Measurements from ENCODE around the gene F11R. TPM values are rescaled to one million over a fixed set of nuclear protein-coding genes. Genes with fewer than 3 reads are reported as not detected.
"Not testable (repeated sequence)": the region's sequence is repeated elsewhere in the genome, so short reads cannot be mapped to it uniquely, and the experiment has no call there.

The F11R gene
- total RNA-seq, 8 experiments from 2014 or later, result 1.4 to 14.5 (median 5.2) TPM

DNA sequence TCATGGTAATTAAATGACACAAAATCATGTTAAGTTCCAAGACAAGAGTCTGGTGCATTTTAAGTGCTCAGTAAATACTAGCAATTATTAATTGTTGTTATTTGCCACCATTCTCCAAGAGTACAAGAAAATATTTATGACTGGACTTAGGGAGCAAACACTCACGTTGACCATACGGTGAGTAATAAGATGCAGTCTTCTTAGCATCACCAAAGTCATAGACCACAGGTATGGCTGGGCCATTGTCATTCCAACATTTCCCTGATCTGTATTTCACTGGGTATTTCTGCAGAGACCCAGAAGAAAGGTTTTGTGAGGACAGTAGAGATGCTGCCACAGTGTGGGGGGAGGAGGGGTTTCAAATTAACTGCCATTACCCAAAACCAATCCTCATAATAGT, 71.1 kb downstream of the F11R start:
- no peak for ATAC-seq (replicated peaks in 6 of 8)
- Histone ChIP-seq H3K4me3 (no peak overlapping the region), H3K4me1 (replicated peaks in 1 of 2) (peaks cover 0 to 2% of the 10 kb centered on the region in 2 donors), H3K27ac (no peak overlapping the region)
- WGBS, 10 experiments, result 54 to 100% (median 87%) methylated on average over 2 of the region's 2 CpGs; no CpG with 5 or more reads in 3 of the 10 experiments
- in situ Hi-C loops (cut with MboI; ENCODE audit: low pct_unique_long_range_greater_than_20kb in 2 of 9, low sequenced_read_pairs in 9 of 9, unreplicated experiment in 9 of 9), result loop anchor here in 3 of 9 experiments (10.0 to 25.0 kb wide), 3 partner anchors 113 to 263 kb away; no protein-coding TSS in a partner anchor

DNA sequence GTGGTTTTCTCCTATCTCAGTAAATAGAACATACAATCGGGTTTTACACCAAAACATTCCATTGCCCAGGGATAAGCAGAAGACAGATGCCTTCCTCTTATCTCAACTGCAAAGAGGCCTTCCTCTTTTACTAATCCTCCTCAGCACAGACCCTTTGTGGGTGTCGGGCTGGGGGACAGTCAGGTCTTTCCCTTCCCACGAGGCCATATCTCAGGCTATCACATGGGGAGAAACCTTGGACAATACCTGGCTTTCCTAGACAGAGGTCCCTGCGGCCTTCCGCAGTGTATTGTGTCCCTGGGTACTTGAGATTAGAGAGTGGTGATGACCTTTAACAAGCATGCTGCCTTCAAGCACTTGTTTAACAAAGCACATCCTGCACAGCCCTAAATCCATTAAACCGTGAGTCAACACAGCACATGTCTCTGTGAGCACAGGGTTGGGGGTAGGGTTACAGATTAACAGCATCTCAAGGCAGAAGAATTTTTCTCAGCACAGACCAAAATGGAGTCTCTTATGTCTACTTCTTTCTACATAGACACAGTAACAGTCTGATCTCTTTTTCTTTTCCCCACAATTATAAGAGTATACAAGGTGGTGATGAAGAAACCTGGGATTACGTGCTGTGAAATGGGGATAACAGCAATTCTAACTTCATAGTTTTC, 71.6 kb downstream of the F11R start:
- in situ Hi-C loops (cut with MboI; ENCODE audit: low pct_unique_long_range_greater_than_20kb in 2 of 9, low sequenced_read_pairs in 9 of 9, unreplicated experiment in 9 of 9); H3K27ac ChIP-seq; H3K4me1 ChIP-seq (replicated peaks in 1 of 2); ATAC-seq (replicated peaks in 6 of 8); H3K4me3 ChIP-seq: not testable (repeated sequence)
- WGBS, 10 experiments, result 55 to 100% (median 80%) methylated on average over 1 to 3 of the region's 7 CpGs; no CpG with 5 or more reads in 5 of the 10 experiments

DNA sequence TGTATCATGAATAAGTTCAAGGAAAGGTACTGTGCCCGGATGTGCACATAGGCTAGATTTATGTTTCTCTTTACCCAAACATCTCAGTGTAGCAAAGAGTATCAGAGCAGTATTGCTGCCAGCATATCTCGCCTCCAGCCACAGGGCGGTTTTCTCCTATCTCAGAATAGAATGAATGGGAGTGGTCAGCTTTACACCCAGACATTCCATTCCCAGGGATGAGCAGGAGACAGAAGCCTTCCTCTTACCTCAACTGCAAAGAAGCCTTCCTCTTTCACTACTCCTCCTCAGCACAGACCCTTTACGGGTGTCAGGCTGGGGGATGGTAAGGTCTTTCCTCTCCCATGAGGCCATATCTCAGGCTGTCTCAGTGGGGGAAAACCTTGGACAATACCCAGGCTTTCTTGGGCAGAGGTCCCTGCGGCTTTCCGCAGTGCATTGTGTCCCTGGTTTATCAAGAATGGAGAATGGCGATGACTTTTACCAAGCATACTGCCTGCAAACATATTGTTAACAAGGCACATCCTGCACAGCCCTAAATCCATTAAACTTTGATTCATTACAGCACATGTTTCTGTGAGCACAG, 73.7 kb downstream of the F11R start:
- H3K4me1 ChIP-seq (replicated peaks in 1 of 2); H3K4me3 ChIP-seq; in situ Hi-C loops (cut with MboI; ENCODE audit: low pct_unique_long_range_greater_than_20kb in 2 of 9, low sequenced_read_pairs in 9 of 9, unreplicated experiment in 9 of 9); ATAC-seq (replicated peaks in 6 of 8); H3K27ac ChIP-seq: not testable (repeated sequence)
- 0 to 100% (median 81%) methylated on average over 1 to 6 of the region's 7 CpGs; no CpG with 5 or more reads in 4 of the 10 experiments for WGBS, 10 experiments

DNA sequence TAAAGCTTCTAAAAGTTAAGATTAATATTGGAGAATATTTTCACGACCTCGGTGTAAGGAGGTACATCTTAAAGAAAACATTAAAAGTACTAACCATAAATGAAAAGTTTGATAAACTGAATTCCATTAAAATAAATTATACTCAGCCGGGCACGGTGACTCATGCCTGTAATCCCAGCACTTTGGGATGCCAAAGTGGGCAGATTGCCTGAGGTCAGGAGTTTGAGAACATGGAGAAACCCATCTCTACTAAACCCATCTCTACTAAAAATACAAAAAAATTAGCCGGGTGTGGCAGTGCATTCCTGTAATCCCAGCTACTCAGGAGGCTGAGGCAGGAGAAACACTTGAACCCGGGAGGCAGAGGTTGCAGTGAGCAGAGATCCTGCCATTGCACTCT, 75.1 kb downstream of the F11R start:
- H3K4me3 ChIP-seq; in situ Hi-C loops (cut with MboI; ENCODE audit: low pct_unique_long_range_greater_than_20kb in 2 of 9, low sequenced_read_pairs in 9 of 9, unreplicated experiment in 9 of 9); H3K27ac ChIP-seq; H3K4me1 ChIP-seq (replicated peaks in 1 of 2); ATAC-seq (replicated peaks in 6 of 8): not testable (repeated sequence)
- WGBS, 10 experiments, result 0 to 100% (median 90%) methylated on average over 1 to 6 of the region's 6 CpGs; no CpG with 5 or more reads in 1 of the 10 experiments

Other genes with a start within 250 kb of the F11R start
- gene LY9, start 225.0 kb downstream of the F11R start, total RNA-seq, result 1 to 10 TPM in 1 of 8 experiments, under 1 TPM in 6, not detected in 1; 0.05 to 1.4 (median 0.41) TPM
- 1 to 10 TPM in 1 of 8 experiments, under 1 TPM in 4, not detected in 3; 0.08 to 3.7 (median 0.31) TPM for gene CD244, start 158.3 kb downstream of the F11R start, total RNA-seq
- gene ITLN1, start 136.0 kb downstream of the F11R start, total RNA-seq, result 1 to 10 TPM in 1 of 8 experiments, under 1 TPM in 2, not detected in 5; 0.17 to 1.3 (median 0.57) TPM
- 1 to 10 TPM in 1 of 8 experiments, under 1 TPM in 4, not detected in 3; 0.29 to 1.8 (median 0.83) TPM for gene ITLN2, start 66.3 kb downstream of the F11R start, total RNA-seq
- gene TSTD1, start 17.8 kb upstream of the F11R start, total RNA-seq, result 10 to 100 TPM in 1 of 8 experiments, 1 to 10 TPM in 4, under 1 TPM in 1, not detected in 2; 0.46 to 13.4 (median 1.9) TPM
- 100 to 1,000 TPM in 3 of 8 experiments, 10 to 100 TPM in 5; 60.3 to 156 (median 85.6) TPM for gene USF1, start 24.8 kb upstream of the F11R start, total RNA-seq
- gene ARHGAP30, start 48.7 kb upstream of the F11R start, total RNA-seq, result 1 to 10 TPM in 5 of 8 experiments, under 1 TPM in 3; 0.64 to 2.8 (median 1.3) TPM
- gene NECTIN4, start 68.4 kb upstream of the F11R start, total RNA-seq, result 10 to 100 TPM in 1 of 8 experiments, 1 to 10 TPM in 2, under 1 TPM in 4, not detected in 1; 0.14 to 29.1 (median 0.85) TPM
- 10 to 100 TPM in 5 of 8 experiments, 1 to 10 TPM in 2, not detected in 1; 1.5 to 38.5 (median 30.0) TPM for gene KLHDC9, start 77.2 kb upstream of the F11R start, total RNA-seq
- 100 to 1,000 TPM in 7 of 8 experiments, 10 to 100 TPM in 1; 99.1 to 356 (median 197) TPM for gene PFDN2, start 96.9 kb upstream of the F11R start, total RNA-seq
- 10 to 100 TPM; 27.7 to 59.0 (median 45.7) TPM for gene NIT1, start 97.0 kb upstream of the F11R start, total RNA-seq
- gene DEDD, start 111.5 kb upstream of the F11R start, total RNA-seq, result 10 to 100 TPM; 12.6 to 34.4 (median 23.0) TPM
- 100 to 1,000 TPM in 2 of 8 experiments, 10 to 100 TPM in 6; 49.7 to 124 (median 91.4) TPM for gene UFC1, start 132.8 kb upstream of the F11R start, total RNA-seq
- gene USP21, start 138.3 kb upstream of the F11R start, total RNA-seq, result 10 to 100 TPM; 11.2 to 30.4 (median 22.8) TPM
- gene PPOX, start 145.3 kb upstream of the F11R start, total RNA-seq, result 10 to 100 TPM; 18.4 to 86.8 (median 39.6) TPM
- gene B4GALT3, start 156.4 kb upstream of the F11R start, total RNA-seq, result 10 to 100 TPM; 32.2 to 50.4 (median 39.9) TPM
- gene ADAMTS4, start 177.9 kb upstream of the F11R start, total RNA-seq, result 10 to 100 TPM in 3 of 8 experiments, 1 to 10 TPM in 3, under 1 TPM in 2; 0.33 to 18.5 (median 2.3) TPM
- gene NDUFS2, start 181.2 kb upstream of the F11R start, total RNA-seq, result 100 to 1,000 TPM in 7 of 8 experiments, 10 to 100 TPM in 1; 87.8 to 151 (median 125) TPM
- gene FCER1G, start 194.1 kb upstream of the F11R start, total RNA-seq, result 1 to 10 TPM in 1 of 8 experiments, under 1 TPM in 1, not detected in 6; 0.75 to 1.4 TPM
- gene APOA2, start 202.5 kb upstream of the F11R start, total RNA-seq, result 1 to 10 TPM in 1 of 8 experiments, not detected in 7; 2.3 TPM
- 10 to 100 TPM in 7 of 8 experiments, 1 to 10 TPM in 1; 5.1 to 24.3 (median 17.3) TPM for gene TOMM40L, start 204.9 kb upstream of the F11R start, total RNA-seq
- 1 to 10 TPM; 1.2 to 6.1 (median 3.7) TPM for gene NR1I3, start 217.1 kb upstream of the F11R start, total RNA-seq
- gene PCP4L1, start 237.6 kb upstream of the F11R start, total RNA-seq, result 1 to 10 TPM in 2 of 8 experiments, under 1 TPM in 5, not detected in 1; 0.32 to 3.9 (median 0.59) TPM

Data from motor neuron (in vitro differentiated cells).